ENCODE data around the gene SLC35E4.
"Not testable (repeated sequence)": the region's sequence is repeated elsewhere in the genome, so short reads cannot be mapped to it uniquely, and the experiment has no call there.

Gene SLC35E4

DNA sequence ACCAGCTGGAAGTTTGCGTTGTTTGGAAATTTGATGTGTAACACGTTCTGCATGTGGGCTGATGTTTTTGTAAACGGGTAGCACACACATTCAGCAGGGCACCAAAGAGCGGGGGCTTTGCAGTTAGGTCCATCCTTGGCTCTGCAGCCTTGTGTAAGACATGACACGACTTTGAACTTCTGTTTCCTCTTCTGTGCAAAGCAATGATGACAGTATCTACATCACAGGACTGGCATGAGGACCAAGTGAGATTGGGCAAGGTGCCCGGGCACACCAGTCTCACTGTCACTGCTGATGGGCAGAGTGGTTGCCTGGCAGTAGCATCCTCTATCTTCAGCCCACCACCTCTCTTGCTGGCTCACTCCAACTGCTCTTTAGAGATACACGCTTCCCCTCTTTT is 25.3 kb upstream of the SLC35E4 start:
- Histone ChIP-seq H3K9ac (ENCODE audit: low read length in 5 of 5) (no peak overlapping the region), H3K4me3 (ENCODE audit: low read depth in 1 of 5, low read length in 5 of 5) (no peak overlapping the region), H3K4me1 (ENCODE audit: control insufficient read depth in 5 of 5, insufficient read depth in 5 of 5, low read length in 5 of 5) (peaks cover 11 to 50% (median 48%) of the 10 kb centered on the region in 5 donors), H3K9me3 (ENCODE audit: control insufficient read depth in 5 of 5, low read length in 5 of 5) (no peaks in the 10 kb centered on the region), H3K36me3 (ENCODE audit: control insufficient read depth in 5 of 5, insufficient read depth in 5 of 5, low read length in 5 of 5) (peaks cover 0 to 38% (median 26%) of the 10 kb centered on the region in 5 donors), H3K27me3 (ENCODE audit: control insufficient read depth in 5 of 5, insufficient read depth in 4 of 5, low read length in 5 of 5) (no peaks in the 10 kb centered on the region), H3K27ac (ENCODE audit: low read depth, low read length) (no peak overlapping the region)

- Histone ChIP-seq H3K27ac (ENCODE audit: low read depth, low read length) (no peak overlapping the region), H3K4me1 (ENCODE audit: control insufficient read depth in 5 of 5, insufficient read depth in 5 of 5, low read length in 5 of 5) (peaks cover 8 to 41% (median 39%) of the 10 kb centered on the region in 5 donors), H3K4me3 (ENCODE audit: low read depth in 1 of 5, low read length in 5 of 5) (no peak overlapping the region), H3K27me3 (ENCODE audit: control insufficient read depth in 5 of 5, insufficient read depth in 4 of 5, low read length in 5 of 5) (no peaks in the 10 kb centered on the region), H3K36me3 (ENCODE audit: control insufficient read depth in 5 of 5, insufficient read depth in 5 of 5, low read length in 5 of 5) (peaks cover 0 to 47% (median 33%) of the 10 kb centered on the region in 5 donors), H3K9ac (ENCODE audit: low read length in 5 of 5) (no peak overlapping the region), H3K9me3 (ENCODE audit: control insufficient read depth in 5 of 5, low read length in 5 of 5) (no peaks in the 10 kb centered on the region)
Observed at GRCh38 chr22:30611197-30611596, 24.4 kb upstream of the SLC35E4 start.

DNA sequence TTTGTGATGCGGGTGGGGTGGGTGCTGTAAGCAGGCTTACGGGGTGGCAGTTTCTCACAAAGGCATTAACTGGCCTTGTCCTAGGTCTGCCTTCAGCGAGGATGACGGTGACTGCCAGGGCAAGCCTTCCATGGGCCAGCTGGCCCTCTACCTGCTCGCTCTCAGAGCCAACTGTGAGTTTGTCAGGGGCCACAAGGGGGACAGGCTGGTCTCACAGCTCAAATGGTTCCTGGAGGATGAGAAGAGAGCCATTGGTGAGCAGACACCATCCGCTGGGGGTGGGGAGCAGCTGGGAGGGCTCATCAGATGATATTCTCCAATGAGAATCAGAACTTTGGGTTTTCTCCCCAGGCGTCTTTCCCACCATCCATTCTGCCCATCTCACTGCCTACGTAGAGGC is 22.8 kb upstream of the SLC35E4 start:
- Histone ChIP-seq H3K27me3 (ENCODE audit: control insufficient read depth in 5 of 5, insufficient read depth in 4 of 5, low read length in 5 of 5) (no peaks in the 10 kb centered on the region), H3K27ac (ENCODE audit: low read depth, low read length) (no peak overlapping the region), H3K9ac (ENCODE audit: low read length in 5 of 5) (no peak overlapping the region), H3K4me3 (ENCODE audit: low read depth in 1 of 5, low read length in 5 of 5) (no peak overlapping the region), H3K36me3 (ENCODE audit: control insufficient read depth in 5 of 5, insufficient read depth in 5 of 5, low read length in 5 of 5) (peaks cover 0 to 58% (median 41%) of the 10 kb centered on the region in 5 donors), H3K4me1 (ENCODE audit: control insufficient read depth in 5 of 5, insufficient read depth in 5 of 5, low read length in 5 of 5) (peaks cover 8 to 29% (median 24%) of the 10 kb centered on the region in 5 donors), H3K9me3 (ENCODE audit: control insufficient read depth in 5 of 5, low read length in 5 of 5) (no peaks in the 10 kb centered on the region)

- Histone ChIP-seq H3K36me3 (ENCODE audit: control insufficient read depth in 5 of 5, insufficient read depth in 5 of 5, low read length in 5 of 5) (peaks cover 0 to 71% (median 42%) of the 10 kb centered on the region in 5 donors), H3K4me3 (ENCODE audit: low read depth in 1 of 5, low read length in 5 of 5) (no peak overlapping the region)
Observed at GRCh38 chr22:30614268-30614667, 21.3 kb upstream of the SLC35E4 start.

GRCh38 chr22:30614879-30615278 is 20.7 kb upstream of the SLC35E4 start:
- Histone ChIP-seq H3K27ac (ENCODE audit: low read depth, low read length) (no peak overlapping the region), H3K9me3 (ENCODE audit: control insufficient read depth in 5 of 5, low read length in 5 of 5) (no peaks in the 10 kb centered on the region), H3K4me3 (ENCODE audit: low read depth in 1 of 5, low read length in 5 of 5) (no peak overlapping the region), H3K27me3 (ENCODE audit: control insufficient read depth in 5 of 5, insufficient read depth in 4 of 5, low read length in 5 of 5) (no peaks in the 10 kb centered on the region), H3K9ac (ENCODE audit: low read length in 5 of 5) (no peak overlapping the region), H3K4me1 (ENCODE audit: control insufficient read depth in 5 of 5, insufficient read depth in 5 of 5, low read length in 5 of 5) (peaks cover 3 to 8% (median 4%) of the 10 kb centered on the region in 5 donors), H3K36me3 (ENCODE audit: control insufficient read depth in 5 of 5, insufficient read depth in 5 of 5, low read length in 5 of 5) (peaks cover 0 to 74% (median 42%) of the 10 kb centered on the region in 5 donors)

More at GRCh38 chr22:30614268-30614667, 21.3 kb upstream of the SLC35E4 start:
- Histone ChIP-seq H3K4me1 (ENCODE audit: control insufficient read depth in 5 of 5, insufficient read depth in 5 of 5, low read length in 5 of 5) (peaks cover 6 to 14% (median 10%) of the 10 kb centered on the region in 5 donors), H3K9ac (ENCODE audit: low read length in 5 of 5) (no peak overlapping the region), H3K27ac (ENCODE audit: low read depth, low read length) (no peak overlapping the region), H3K27me3 (ENCODE audit: control insufficient read depth in 5 of 5, insufficient read depth in 4 of 5, low read length in 5 of 5) (no peaks in the 10 kb centered on the region), H3K9me3 (ENCODE audit: control insufficient read depth in 5 of 5, low read length in 5 of 5) (no peaks in the 10 kb centered on the region)

- H3K4me1 ChIP-seq (ENCODE audit: control insufficient read depth in 5 of 5, insufficient read depth in 5 of 5, low read length in 5 of 5): peaks cover 0 to 2% (median 0%) of the 10 kb centered on the region in 5 donors
- H3K9me3 ChIP-seq (ENCODE audit: control insufficient read depth in 5 of 5, low read length in 5 of 5): no peaks in the 10 kb centered on the region
- H3K9ac ChIP-seq (ENCODE audit: low read length in 5 of 5): no peak overlapping the region
- no peaks in the 10 kb centered on the region for H3K27me3 ChIP-seq (ENCODE audit: control insufficient read depth in 5 of 5, insufficient read depth in 4 of 5, low read length in 5 of 5)
- no peak overlapping the region for H3K4me3 ChIP-seq (ENCODE audit: low read depth in 1 of 5, low read length in 5 of 5)
- H3K27ac ChIP-seq (ENCODE audit: low read depth, low read length): no peak overlapping the region
- peaks cover 0 to 77% (median 47%) of the 10 kb centered on the region in 5 donors for H3K36me3 ChIP-seq (ENCODE audit: control insufficient read depth in 5 of 5, insufficient read depth in 5 of 5, low read length in 5 of 5)
Observed at GRCh38 chr22:30615543-30615954, 20.0 kb upstream of the SLC35E4 start.

DNA sequence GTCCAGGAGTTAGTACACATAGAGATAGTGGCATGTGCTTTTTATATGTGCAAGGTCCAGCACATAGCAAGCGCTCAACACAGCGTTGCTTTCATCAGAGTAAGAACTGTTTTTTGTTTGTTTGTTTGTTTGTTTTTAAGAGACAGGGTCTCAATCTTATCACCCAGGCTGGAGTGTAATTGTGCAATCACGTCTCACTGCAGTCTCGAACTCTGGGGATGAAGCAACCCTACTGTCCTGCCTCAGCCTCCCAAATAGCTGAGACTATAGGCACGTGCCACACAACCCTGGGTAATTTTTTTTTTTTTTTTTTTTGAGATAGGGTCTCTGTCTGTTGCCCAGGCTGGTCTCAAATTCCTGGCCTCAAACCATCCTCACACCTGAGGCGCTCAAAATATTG is 17.8 kb upstream of the SLC35E4 start:
- H3K27me3 ChIP-seq (ENCODE audit: control insufficient read depth in 5 of 5, insufficient read depth in 4 of 5, low read length in 5 of 5): no peaks in the 10 kb centered on the region
- no peak overlapping the region for H3K9ac ChIP-seq (ENCODE audit: low read length in 5 of 5)
- H3K4me1 ChIP-seq (ENCODE audit: control insufficient read depth in 5 of 5, insufficient read depth in 5 of 5, low read length in 5 of 5): peaks cover 0 to 2% (median 0%) of the 10 kb centered on the region in 5 donors
- H3K4me3 ChIP-seq (ENCODE audit: low read depth in 1 of 5, low read length in 5 of 5): no peak overlapping the region
- H3K27ac ChIP-seq (ENCODE audit: low read depth, low read length): no peak overlapping the region
- no peaks in the 10 kb centered on the region for H3K9me3 ChIP-seq (ENCODE audit: control insufficient read depth in 5 of 5, low read length in 5 of 5)
- peaks cover 0 to 75% (median 57%) of the 10 kb centered on the region in 5 donors for H3K36me3 ChIP-seq (ENCODE audit: control insufficient read depth in 5 of 5, insufficient read depth in 5 of 5, low read length in 5 of 5)

- peaks cover 0 to 68% (median 48%) of the 10 kb centered on the region in 5 donors for H3K36me3 ChIP-seq (ENCODE audit: control insufficient read depth in 5 of 5, insufficient read depth in 5 of 5, low read length in 5 of 5)
- not testable (repeated sequence) for H3K27me3 ChIP-seq (ENCODE audit: control insufficient read depth in 5 of 5, insufficient read depth in 4 of 5, low read length in 5 of 5); H3K9me3 ChIP-seq (ENCODE audit: control insufficient read depth in 5 of 5, low read length in 5 of 5); H3K4me3 ChIP-seq (ENCODE audit: low read depth in 1 of 5, low read length in 5 of 5); H3K4me1 ChIP-seq (ENCODE audit: control insufficient read depth in 5 of 5, insufficient read depth in 5 of 5, low read length in 5 of 5); H3K9ac ChIP-seq (ENCODE audit: low read length in 5 of 5); H3K27ac ChIP-seq (ENCODE audit: low read depth, low read length)
Observed at GRCh38 chr22:30619909-30620308, 15.7 kb upstream of the SLC35E4 start.

DNA sequence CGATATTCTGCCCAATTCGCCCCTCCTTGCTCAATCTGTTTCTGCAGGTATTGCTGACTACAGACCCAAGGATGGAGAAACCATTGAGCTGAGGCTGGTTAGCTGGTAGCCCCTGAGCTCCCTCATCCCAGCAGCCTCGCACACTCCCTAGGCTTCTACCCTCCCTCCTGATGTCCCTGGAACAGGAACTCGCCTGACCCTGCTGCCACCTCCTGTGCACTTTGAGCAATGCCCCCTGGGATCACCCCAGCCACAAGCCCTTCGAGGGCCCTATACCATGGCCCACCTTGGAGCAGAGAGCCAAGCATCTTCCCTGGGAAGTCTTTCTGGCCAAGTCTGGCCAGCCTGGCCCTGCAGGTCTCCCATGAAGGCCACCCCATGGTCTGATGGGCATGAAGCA is 9.2 kb upstream of the SLC35E4 start:
- H3K9me3 ChIP-seq (ENCODE audit: control insufficient read depth in 5 of 5, low read length in 5 of 5): no peaks in the 10 kb centered on the region
- no peak overlapping the region for H3K4me3 ChIP-seq (ENCODE audit: low read depth in 1 of 5, low read length in 5 of 5)
- H3K4me1 ChIP-seq (ENCODE audit: control insufficient read depth in 5 of 5, insufficient read depth in 5 of 5, low read length in 5 of 5): no peaks in the 10 kb centered on the region
- no peaks in the 10 kb centered on the region for H3K27me3 ChIP-seq (ENCODE audit: control insufficient read depth in 5 of 5, insufficient read depth in 4 of 5, low read length in 5 of 5)
- peaks cover 0 to 36% (median 20%) of the 10 kb centered on the region in 5 donors for H3K36me3 ChIP-seq (ENCODE audit: control insufficient read depth in 5 of 5, insufficient read depth in 5 of 5, low read length in 5 of 5)
- no peak overlapping the region for H3K9ac ChIP-seq (ENCODE audit: low read length in 5 of 5)
- no peak overlapping the region for H3K27ac ChIP-seq (ENCODE audit: low read depth, low read length)

DNA sequence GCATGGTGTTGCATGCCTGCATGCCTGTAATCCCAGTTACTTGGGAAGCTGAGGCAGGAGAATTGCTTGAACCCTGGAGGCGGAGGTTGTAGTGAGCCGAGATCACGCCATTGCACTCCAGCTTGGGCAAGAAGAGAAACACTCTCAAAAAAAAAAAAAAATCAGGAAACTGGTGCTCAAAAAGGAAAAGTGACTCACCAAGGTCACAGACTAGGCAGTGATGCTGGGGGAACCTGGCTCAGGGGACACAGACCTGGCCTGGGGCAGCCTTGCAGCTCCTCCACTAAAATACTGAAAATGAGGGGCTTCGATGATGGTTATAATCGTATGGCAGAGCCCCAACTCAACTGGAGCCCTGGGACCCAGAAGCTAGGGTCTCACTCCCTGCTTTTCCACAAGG is 8.1 kb upstream of the SLC35E4 start:
- H3K9ac ChIP-seq (ENCODE audit: low read length in 5 of 5): no peak overlapping the region
- H3K27ac ChIP-seq (ENCODE audit: low read depth, low read length): no peak overlapping the region
- no peaks in the 10 kb centered on the region for H3K4me1 ChIP-seq (ENCODE audit: control insufficient read depth in 5 of 5, insufficient read depth in 5 of 5, low read length in 5 of 5)
- H3K27me3 ChIP-seq (ENCODE audit: control insufficient read depth in 5 of 5, insufficient read depth in 4 of 5, low read length in 5 of 5): no peaks in the 10 kb centered on the region
- H3K9me3 ChIP-seq (ENCODE audit: control insufficient read depth in 5 of 5, low read length in 5 of 5): no peaks in the 10 kb centered on the region
- no peak overlapping the region for H3K4me3 ChIP-seq (ENCODE audit: low read depth in 1 of 5, low read length in 5 of 5)
- H3K36me3 ChIP-seq (ENCODE audit: control insufficient read depth in 5 of 5, insufficient read depth in 5 of 5, low read length in 5 of 5): peaks cover 0 to 28% (median 17%) of the 10 kb centered on the region in 5 donors

All from subcutaneous abdominal adipose tissue (tissue), 5 donors.